ENCODE measurements around the gene EFR3B. TPM values are rescaled to one million over a fixed set of nuclear protein-coding genes. Genes with fewer than 3 reads are reported as not detected.
"Not testable (repeated sequence)": the region's sequence is repeated elsewhere in the genome, so short reads cannot be mapped to it uniquely, and the experiment has no call there.

Gene EFR3B
- total RNA-seq, 1 donor from 2014 or later = 0.07 TPM

- DNase-seq = no peak
- ChIA-PET POLR2A (no interaction called here), CTCF (interaction anchor here (1.2 kb wide), 1 partner anchor 714 kb away, joined by 3 read pairs; no protein-coding TSS in a partner anchor)
- H3K4me3 Mint-ChIP-seq = no peak overlapping the region
- TF ChIP-seq, protein P1, sequence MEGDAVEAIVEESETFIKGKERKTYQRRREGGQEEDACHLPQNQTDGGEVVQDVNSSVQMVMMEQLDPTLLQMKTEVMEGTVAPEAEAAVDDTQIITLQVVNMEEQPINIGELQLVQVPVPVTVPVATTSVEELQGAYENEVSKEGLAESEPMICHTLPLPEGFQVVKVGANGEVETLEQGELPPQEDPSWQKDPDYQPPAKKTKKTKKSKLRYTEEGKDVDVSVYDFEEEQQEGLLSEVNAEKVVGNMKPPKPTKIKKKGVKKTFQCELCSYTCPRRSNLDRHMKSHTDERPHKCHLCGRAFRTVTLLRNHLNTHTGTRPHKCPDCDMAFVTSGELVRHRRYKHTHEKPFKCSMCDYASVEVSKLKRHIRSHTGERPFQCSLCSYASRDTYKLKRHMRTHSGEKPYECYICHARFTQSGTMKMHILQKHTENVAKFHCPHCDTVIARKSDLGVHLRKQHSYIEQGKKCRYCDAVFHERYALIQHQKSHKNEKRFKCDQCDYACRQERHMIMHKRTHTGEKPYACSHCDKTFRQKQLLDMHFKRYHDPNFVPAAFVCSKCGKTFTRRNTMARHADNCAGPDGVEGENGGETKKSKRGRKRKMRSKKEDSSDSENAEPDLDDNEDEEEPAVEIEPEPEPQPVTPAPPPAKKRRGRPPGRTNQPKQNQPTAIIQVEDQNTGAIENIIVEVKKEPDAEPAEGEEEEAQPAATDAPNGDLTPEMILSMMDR (IDR thresholded peaks at IDR 0.05) = no peak
- H3K36me3 Mint-ChIP-seq (ENCODE audit: low read depth) = no peaks in the 10 kb centered on the region
- intact Hi-C loops (cut with micrococcal nuclease) = no loop called here
- H3K9me3 Mint-ChIP-seq = no peaks in the 10 kb centered on the region
- no peak for ATAC-seq (ENCODE audit: low read depth)
- peaks cover 6% of the 10 kb centered on the region for H3K27me3 Mint-ChIP-seq
- H3K4me1 Mint-ChIP-seq = no peaks in the 10 kb centered on the region
- no peak overlapping the region for H3K27ac Mint-ChIP-seq
Measured at GRCh38 chr2:25123682-25124081, 81.8 kb downstream of the EFR3B start.

- Mint-ChIP-seq H3K4me3 (no peak overlapping the region), H3K27ac (no peak overlapping the region), H3K9me3 (no peaks in the 10 kb centered on the region), H3K36me3 (ENCODE audit: low read depth) (no peaks in the 10 kb centered on the region), H3K4me1 (peaks cover 6% of the 10 kb centered on the region), H3K27me3 (peaks cover 6% of the 10 kb centered on the region)
- ChIA-PET POLR2A (no interaction called here), CTCF (no interaction called here)
- DNase-seq (no peak), ATAC-seq (ENCODE audit: low read depth) (no peak)
- intact Hi-C loops (cut with micrococcal nuclease) = no loop called here
- TF ChIP-seq, protein P1 (IDR thresholded peaks at IDR 0.05) = no peak
Measured at GRCh38 chr2:25125189-25125588, 83.3 kb downstream of the EFR3B start.

DNA sequence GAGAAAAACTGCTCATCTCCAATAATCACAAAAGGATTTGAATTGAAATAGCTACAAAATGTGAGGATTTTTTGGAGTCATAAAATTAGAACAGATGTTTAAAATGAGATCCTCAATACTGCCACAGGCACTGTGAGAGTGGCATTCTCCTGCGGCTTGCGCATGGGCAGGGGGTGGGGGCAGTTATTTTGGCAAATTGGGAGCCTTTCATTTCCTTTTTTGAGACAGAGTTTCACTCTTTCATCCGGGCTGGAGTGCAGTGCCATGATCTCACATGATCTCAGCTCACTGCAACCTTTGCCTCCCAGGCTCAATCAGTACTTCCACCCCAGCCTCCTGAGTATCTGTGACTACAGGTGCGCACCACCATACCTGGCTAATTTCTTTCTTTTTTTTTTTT lies 84.1 kb downstream of the EFR3B start:
- intact Hi-C loops (cut with micrococcal nuclease) = no loop called here
- no peaks in the 10 kb centered on the region for H3K9me3 Mint-ChIP-seq
- peaks cover 12% of the 10 kb centered on the region for H3K27me3 Mint-ChIP-seq
- ATAC-seq (ENCODE audit: low read depth) (no peak), DNase-seq (no peak)
- TF ChIP-seq, protein P1 (IDR thresholded peaks at IDR 0.05) = no peak
- H3K4me1 Mint-ChIP-seq = peaks cover 6% of the 10 kb centered on the region
- H3K27ac Mint-ChIP-seq = no peak overlapping the region
- ChIA-PET CTCF (no interaction called here), POLR2A (no interaction called here)
- no peaks in the 10 kb centered on the region for H3K36me3 Mint-ChIP-seq (ENCODE audit: low read depth)
- H3K4me3 Mint-ChIP-seq = no peak overlapping the region

GRCh38 chr2:25127071-25127470 lies 85.2 kb downstream of the EFR3B start:
- Mint-ChIP-seq H3K27me3 (peaks cover 19% of the 10 kb centered on the region), H3K4me1 (peaks cover 13% of the 10 kb centered on the region)
- H3K36me3 Mint-ChIP-seq (ENCODE audit: low read depth); H3K27ac Mint-ChIP-seq; H3K9me3 Mint-ChIP-seq; DNase-seq; ATAC-seq (ENCODE audit: low read depth); H3K4me3 Mint-ChIP-seq; intact Hi-C loops (cut with micrococcal nuclease): not testable (repeated sequence)
- POLR2A ChIA-PET = interaction anchor here (0.7 kb wide), 1 partner anchor 156 kb away, joined by 5 read pairs; no protein-coding TSS in a partner anchor
- CTCF ChIA-PET = interaction anchor here (2.2 to 4.1 kb wide), 2 partner anchors 151 to 154 kb away, joined by 8 to 46 read pairs; no protein-coding TSS in a partner anchor

DNA sequence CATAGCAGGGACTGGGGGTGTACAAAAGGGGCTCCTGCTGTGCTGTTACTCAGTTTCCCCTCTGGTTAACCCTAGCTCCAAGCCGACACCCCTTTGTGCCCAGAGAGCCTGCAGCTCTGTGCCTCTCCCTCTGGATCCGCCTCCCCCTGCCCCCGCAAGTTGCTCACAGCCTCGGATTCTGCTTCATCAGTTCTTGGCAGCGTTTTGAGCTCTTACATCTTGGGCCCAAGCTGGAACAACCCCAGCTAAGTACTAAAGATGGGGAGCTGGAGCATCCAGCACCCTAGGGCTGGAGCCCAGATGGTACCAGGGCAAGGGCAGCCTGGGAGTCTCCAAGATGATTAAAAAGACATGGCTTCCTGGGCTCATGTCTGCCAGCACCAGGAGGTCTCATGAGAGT lies 85.8 kb downstream of the EFR3B start:
- no peak for DNase-seq
- Mint-ChIP-seq H3K4me1 (peaks cover 15% of the 10 kb centered on the region), H3K36me3 (ENCODE audit: low read depth) (no peaks in the 10 kb centered on the region), H3K9me3 (no peaks in the 10 kb centered on the region), H3K27ac (no peak overlapping the region), H3K4me3 (no peak overlapping the region), H3K27me3 (peaks cover 19% of the 10 kb centered on the region)
- CTCF ChIA-PET = interaction anchor here (2.2 to 4.1 kb wide), 4 partner anchors 152 to 718 kb away, joined by 8 to 46 read pairs (median 24); no protein-coding TSS in a partner anchor
- POLR2A ChIA-PET = interaction anchor here (0.6 kb wide), 1 partner anchor 152 kb away, joined by 3 read pairs; no protein-coding TSS in a partner anchor
- intact Hi-C loops (cut with micrococcal nuclease) = loop anchor here (2.0 kb wide), 1 partner anchor 39 kb away; no protein-coding TSS in a partner anchor
- TF ChIP-seq, protein P1 (IDR thresholded peaks at IDR 0.05) = no peak
- ATAC-seq (ENCODE audit: low read depth) = no peak
